Temporal lobe (tissue), 1 donor: ENCODE data around the gene ACRBP. TPM values are rescaled to one million over a fixed set of nuclear protein-coding genes. Genes with fewer than 3 reads are reported as not detected.

Source experiments
- total RNA-seq: library from RNA; depleted of rRNA; stranded (reverse); fragments of >200 nt; gene quantifications from one replicate; pipeline ENCODE4 v1.2.3, GENCODE V29; 2014

ACRBP gene
- total RNA-seq, 1 donor from 2014 or later = 0.25 TPM

Other genes starting within 250 kb of the ACRBP start
- gene CD27, start 202.5 kb downstream of the ACRBP start, total RNA-seq = 0.25 TPM
- 0.98 TPM for gene TAPBPL, start 195.4 kb downstream of the ACRBP start, total RNA-seq
- gene VAMP1, start 176.8 kb downstream of the ACRBP start, total RNA-seq = 0.98 TPM
- 39.8 TPM for gene MRPL51, start 154.2 kb downstream of the ACRBP start, total RNA-seq
- gene NCAPD2, start 153.3 kb downstream of the ACRBP start, total RNA-seq = 11.6 TPM
- 1,154 TPM for gene GAPDH, start 112.9 kb downstream of the ACRBP start, total RNA-seq
- 4.9 TPM for gene IFFO1, start 91.4 kb downstream of the ACRBP start, total RNA-seq
- gene NOP2, start 79.1 kb downstream of the ACRBP start, total RNA-seq = 8.4 TPM
- gene CHD4, start 40.1 kb downstream of the ACRBP start, total RNA-seq = 171 TPM
- gene LPAR5, start 11.5 kb downstream of the ACRBP start, total RNA-seq = 0.49 TPM
- gene ING4, start 15.7 kb upstream of the ACRBP start, total RNA-seq = 83.1 TPM
- gene ZNF384, start 41.9 kb upstream of the ACRBP start, total RNA-seq = 21.4 TPM
- 3.4 TPM for gene PIANP, start 53.4 kb upstream of the ACRBP start, total RNA-seq
- 19.4 TPM for gene COPS7A, start 76.6 kb upstream of the ACRBP start, total RNA-seq
- 102 TPM for gene MLF2, start 105.7 kb upstream of the ACRBP start, total RNA-seq
- gene PTMS, start 118.9 kb upstream of the ACRBP start, total RNA-seq = 93.7 TPM
- gene LAG3, start 125.1 kb upstream of the ACRBP start, total RNA-seq = not detected
- 2.2 TPM for gene CD4, start 142.1 kb upstream of the ACRBP start, total RNA-seq
- gene GPR162, start 174.4 kb upstream of the ACRBP start, total RNA-seq = 52.6 TPM
- 10.8 TPM for gene P3H3, start 181.0 kb upstream of the ACRBP start, total RNA-seq
- 0.74 TPM for gene GNB3, start 193.5 kb upstream of the ACRBP start, total RNA-seq
- gene CDCA3, start 203.9 kb upstream of the ACRBP start, total RNA-seq = 2.7 TPM
- 57.8 TPM for gene USP5, start 204.7 kb upstream of the ACRBP start, total RNA-seq
- 169 TPM for gene TPI1, start 220.1 kb upstream of the ACRBP start, total RNA-seq
- 2.5 TPM for gene SPSB2, start 225.9 kb upstream of the ACRBP start, total RNA-seq